ENCODE results near the gene CDH23. TPM values are rescaled to one million over a fixed set of nuclear protein-coding genes. Genes with fewer than 3 reads are reported as not detected.

CDH23 gene
- polyA plus RNA-seq, 3 donors = 2.0 to 21.1 (median 15.5) TPM

GRCh38 chr10:71770789-71771188, 374.1 kb downstream of the CDH23 start:
- peak overlapping the region; percentile 63 for H3K27ac ChIP-seq (ENCODE audit: low read depth, low read length)
- WGBS, 3 donors = 31 to 80% (median 45%) methylated on average over 3 of the region's 3 CpGs

- H3K27ac ChIP-seq (ENCODE audit: low read depth, low read length) = peak overlapping the region; percentile 63
- 29 to 37% (median 34%) methylated on average over 2 of the region's 2 CpGs for WGBS, 3 donors
These were observed 374.5 kb downstream of the CDH23 start for GRCh38 chr10:71771204-71771603.

GRCh38 chr10:71771821-71772617, 375.3 kb downstream of the CDH23 start:
- 4 to 34% (median 11%) methylated on average over 2 of the region's 2 CpGs for WGBS, 3 donors
- peak overlapping the region; percentile 74 for H3K27ac ChIP-seq (ENCODE audit: low read depth, low read length)

GRCh38 chr10:71772832-71773220, 376.1 kb downstream of the CDH23 start:
- H3K27ac ChIP-seq (ENCODE audit: low read depth, low read length) = peak overlapping the region; percentile 74
- WGBS, 3 donors = 10 to 66% (median 12%) methylated on average over 4 of the region's 4 CpGs

GRCh38 chr10:71773221-71773971, 376.7 kb downstream of the CDH23 start, which contains the start of gene VSIR:
Gene VSIR, minus strand, starts transcription at chr10:71773520. Its CDS starts 81 bp downstream, at chr10:71773439.
- WGBS, 3 donors = 1 to 3% (median 1%) methylated on average over 52 to 54 of the region's 55 CpGs
- H3K27ac ChIP-seq (ENCODE audit: low read depth, low read length) = peak within 1 kb of the TSS; percentile 74

- peak overlapping the region; percentile 6 for H3K27ac ChIP-seq (ENCODE audit: low read depth, low read length)
- 41 to 84% (median 49%) methylated on average over 3 of the region's 3 CpGs for WGBS, 3 donors
These were observed 378.4 kb downstream of the CDH23 start for GRCh38 chr10:71774916-71775702.

GRCh38 chr10:71776481-71776925, 379.8 kb downstream of the CDH23 start:
- no peak overlapping the region for H3K27ac ChIP-seq (ENCODE audit: low read depth, low read length)
- 48 to 80% (median 62%) methylated on average over 2 of the region's 2 CpGs for WGBS, 3 donors

GRCh38 chr10:71777213-71777985, 380.7 kb downstream of the CDH23 start:
- WGBS, 3 donors = 94 to 98% (median 95%) methylated on average over 17 of the region's 17 CpGs
- no peak overlapping the region for H3K27ac ChIP-seq (ENCODE audit: low read depth, low read length)

GRCh38 chr10:71778071-71778825, 381.5 kb downstream of the CDH23 start:
- no peak overlapping the region for H3K27ac ChIP-seq (ENCODE audit: low read depth, low read length)
- 76 to 97% (median 90%) methylated on average over 11 of the region's 11 CpGs for WGBS, 3 donors

GRCh38 chr10:71779641-71780040, 382.9 kb downstream of the CDH23 start:
- H3K27ac ChIP-seq (ENCODE audit: low read depth, low read length) = no peak overlapping the region
- 77 to 95% (median 90%) methylated on average over 6 of the region's 6 CpGs for WGBS, 3 donors

- 88 to 89% (median 89%) methylated on average over 7 of the region's 7 CpGs for WGBS, 3 donors
- no peak overlapping the region for H3K27ac ChIP-seq (ENCODE audit: low read depth, low read length)
These were observed 383.4 kb downstream of the CDH23 start for GRCh38 chr10:71780156-71780555.

GRCh38 chr10:71780719-71781118, 384.0 kb downstream of the CDH23 start:
- 75 to 87% (median 85%) methylated on average over 9 of the region's 9 CpGs for WGBS, 3 donors
- no peak overlapping the region for H3K27ac ChIP-seq (ENCODE audit: low read depth, low read length)

- 64 to 71% (median 68%) methylated on average over 6 of the region's 6 CpGs for WGBS, 3 donors
- H3K27ac ChIP-seq (ENCODE audit: low read depth, low read length) = no peak overlapping the region
These were observed 385.6 kb downstream of the CDH23 start for GRCh38 chr10:71782221-71782916.

GRCh38 chr10:71782917-71783490, 386.3 kb downstream of the CDH23 start:
- H3K27ac ChIP-seq (ENCODE audit: low read depth, low read length) = no peak overlapping the region
- WGBS, 3 donors = 36 to 50% (median 38%) methylated on average over 7 of the region's 7 CpGs

- 84 to 87% (median 85%) methylated on average over 17 of the region's 17 CpGs for WGBS, 3 donors
These were observed 387.4 kb downstream of the CDH23 start for GRCh38 chr10:71783917-71784678.

More at GRCh38 chr10:71783917-71784678, 387.4 kb downstream of the CDH23 start:
- H3K27ac ChIP-seq (ENCODE audit: low read depth, low read length) = no peak overlapping the region
